HUDEP-2 (cell line): ENCODE results near the gene CYP26C1.

Source experiments
- DNase-seq, 76 experiments: peaks; one replicate each; lab custom pipeline; 2025; ENCODE audit not compliant: unreplicated experiment in 76 of 76; lab: John Stamatoyannopoulos, UW

CYP26C1 gene

GRCh38 chr10:93103953-93104352, 43.4 kb downstream of the CYP26C1 start:
- no peak for DNase-seq

- no peak for DNase-seq
Measured at GRCh38 chr10:93106631-93107072, 46.1 kb downstream of the CYP26C1 start.

GRCh38 chr10:93110472-93111146, 50.0 kb downstream of the CYP26C1 start:
- DNase-seq = no peak

GRCh38 chr10:93113042-93113441, 52.4 kb downstream of the CYP26C1 start:
- DNase-seq = no peak

- DNase-seq = peak in 62 of 76 experiments; percentile 2 to 80 (median 46)
Measured at GRCh38 chr10:93115661-93116383, 55.2 kb downstream of the CYP26C1 start.
